Measurements from ENCODE around the gene CPZ.

DNA sequence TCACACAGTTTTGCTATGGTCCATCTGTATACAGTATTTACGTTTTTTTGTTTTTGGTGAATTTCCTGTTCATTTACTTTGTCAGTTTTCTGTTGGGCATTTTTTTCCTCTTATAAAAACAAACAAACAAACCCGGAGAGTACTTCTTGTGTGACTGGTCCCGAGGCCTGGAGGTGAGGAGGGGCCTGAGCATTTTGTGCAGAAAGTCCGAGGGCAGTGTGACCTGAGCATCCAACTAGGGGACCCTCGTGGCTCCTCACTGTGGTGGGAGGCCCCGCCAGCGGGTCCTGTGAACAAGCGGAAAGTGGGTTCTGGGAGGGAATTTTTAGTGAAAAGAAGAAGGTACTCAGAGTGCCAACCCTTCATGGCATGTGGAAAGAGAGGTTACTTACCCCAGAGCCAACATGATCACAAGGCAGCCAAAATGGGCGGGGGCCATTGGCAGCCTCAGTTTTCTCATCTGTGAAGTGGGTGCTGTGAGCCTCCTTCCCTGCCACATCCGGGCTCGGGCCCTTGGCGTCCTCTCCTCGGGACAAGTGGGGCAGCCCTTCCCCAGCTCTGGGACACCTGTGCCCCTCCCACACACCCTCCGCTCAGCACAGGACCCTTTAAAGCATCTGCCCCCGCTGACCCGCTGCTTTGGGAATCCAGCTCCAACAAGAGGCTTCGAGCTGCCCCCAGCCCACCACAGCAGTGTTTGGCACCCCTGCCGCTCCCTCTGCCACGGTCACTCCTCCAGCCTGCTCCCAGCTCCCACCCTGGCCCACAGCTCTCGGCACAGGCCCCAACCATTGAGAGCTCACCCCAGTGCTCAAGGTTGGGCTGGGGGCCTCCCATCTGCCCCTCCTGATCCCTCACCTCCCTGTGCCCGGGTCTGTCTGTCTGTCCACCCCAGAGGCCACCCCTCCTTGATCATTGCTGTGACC lies 35.2 kb upstream of the CPZ start:
- TF ChIP-seq, protein P1, sequence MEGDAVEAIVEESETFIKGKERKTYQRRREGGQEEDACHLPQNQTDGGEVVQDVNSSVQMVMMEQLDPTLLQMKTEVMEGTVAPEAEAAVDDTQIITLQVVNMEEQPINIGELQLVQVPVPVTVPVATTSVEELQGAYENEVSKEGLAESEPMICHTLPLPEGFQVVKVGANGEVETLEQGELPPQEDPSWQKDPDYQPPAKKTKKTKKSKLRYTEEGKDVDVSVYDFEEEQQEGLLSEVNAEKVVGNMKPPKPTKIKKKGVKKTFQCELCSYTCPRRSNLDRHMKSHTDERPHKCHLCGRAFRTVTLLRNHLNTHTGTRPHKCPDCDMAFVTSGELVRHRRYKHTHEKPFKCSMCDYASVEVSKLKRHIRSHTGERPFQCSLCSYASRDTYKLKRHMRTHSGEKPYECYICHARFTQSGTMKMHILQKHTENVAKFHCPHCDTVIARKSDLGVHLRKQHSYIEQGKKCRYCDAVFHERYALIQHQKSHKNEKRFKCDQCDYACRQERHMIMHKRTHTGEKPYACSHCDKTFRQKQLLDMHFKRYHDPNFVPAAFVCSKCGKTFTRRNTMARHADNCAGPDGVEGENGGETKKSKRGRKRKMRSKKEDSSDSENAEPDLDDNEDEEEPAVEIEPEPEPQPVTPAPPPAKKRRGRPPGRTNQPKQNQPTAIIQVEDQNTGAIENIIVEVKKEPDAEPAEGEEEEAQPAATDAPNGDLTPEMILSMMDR (IDR thresholded peaks at IDR 0.05; ENCODE audit: low read length) = no peak
- no peak for TF ChIP-seq EZH2 (optimal IDR thresholded peaks at IDR 0.05; ENCODE audit: low read depth, low read length)
